Esophagus squamous epithelium (tissue), 5 donors: Measurements from ENCODE around the gene MUL1. TPM values are rescaled to one million over a fixed set of nuclear protein-coding genes. Genes with fewer than 3 reads are reported as not detected.
"Not testable (repeated sequence)": the region's sequence is repeated elsewhere in the genome, so short reads cannot be mapped to it uniquely, and the experiment has no call there.

ENCODE experiments used
- DNase-seq: peaks from one replicate; lab custom pipeline; 2025; lab: John Stamatoyannopoulos, UW
- H3K27ac ChIP-seq, 4 donors: fragments of 200-600 bp; sonication (generic); one replicate each; pipeline ENCODE4 v1.5.1; 2016 to 2019; ENCODE audit warnings: mild to moderate bottlenecking in 1 of 4
- H3K27me3 ChIP-seq, 4 donors: fragments of 200-600 bp; sonication (generic); 1 replicate in 3 of 4; 2 replicates in 1 of 4; pipeline versions ENCODE4 v1.5.1 to v1.6.0; 2017 to 2021; ENCODE audit warnings: antibody characterized with exemption in 1 of 4
- H3K36me3 ChIP-seq, 3 donors: fragments of 200-600 bp; sonication (generic); one replicate each; pipeline ENCODE4 v1.5.1; 2016 to 2019
- H3K4me1 ChIP-seq, 3 donors: fragments of 200-600 bp; sonication (generic); one replicate each; pipeline ENCODE4 v1.5.1; 2017 to 2019
- H3K4me3 ChIP-seq, 4 donors: fragments of 200-600 bp; sonication (generic); 1 replicate in 3 of 4; 2 replicates in 1 of 4; pipeline ENCODE4 v1.5.1; 2016 to 2019; ENCODE audit warnings: mild to moderate bottlenecking in 2 of 4, moderate library complexity in 1 of 4
- H3K9me3 ChIP-seq, 3 donors: fragments of 200-600 bp; sonication (generic); one replicate each; pipeline ENCODE4 v1.5.1; 2016 to 2019
- POLR2A ChIP-seq, 4 donors: fragments of 450-650 bp; IDR thresholded peaks; one replicate each; pipeline ENCODE4 v1.6.1; 2017; ENCODE audit warnings: antibody characterized with exemption in 4 of 4, mild to moderate bottlenecking in 4 of 4, moderate library complexity in 3 of 4
- WGBS, 2 donors: methylation state at CpG; one replicate each; pipeline ENCODE4 v1.1.5; 2018; 5-methylcytosine and 5-hydroxymethylcytosine counted together
- intact Hi-C: fragments of 100-400 bp; cut with DNase I; formaldehyde crosslinking; loops from one replicate; pipeline ENCODE4 v1.15.0; 2022
- total RNA-seq, 4 donors: library from RNA; depleted of rRNA; stranded (reverse); fragments of >200 nt; gene quantifications; one replicate each; pipeline ENCODE4 v1.1.0, GENCODE V29; 2016
- TF ChIP-seq, protein P1 (sequence below), 6 experiments: fragments of 450-650 bp in 4 of 6; fragments of 200-600 bp in 2 of 6; sonication (generic) in 2 of 6; IDR thresholded peaks; one replicate each; pipeline ENCODE4 v1.5.1; 2016 to 2019; ENCODE audit warnings: antibody characterized with exemption in 6 of 6, mild to moderate bottlenecking in 4 of 6, moderate library complexity in 4 of 6
- donor health status: DM: yes; HTN: yes; CAD: no.

The MUL1 gene
- total RNA-seq, 4 donors from 2014 or later, result 19.0 to 35.6 (median 26.2) TPM

DNA sequence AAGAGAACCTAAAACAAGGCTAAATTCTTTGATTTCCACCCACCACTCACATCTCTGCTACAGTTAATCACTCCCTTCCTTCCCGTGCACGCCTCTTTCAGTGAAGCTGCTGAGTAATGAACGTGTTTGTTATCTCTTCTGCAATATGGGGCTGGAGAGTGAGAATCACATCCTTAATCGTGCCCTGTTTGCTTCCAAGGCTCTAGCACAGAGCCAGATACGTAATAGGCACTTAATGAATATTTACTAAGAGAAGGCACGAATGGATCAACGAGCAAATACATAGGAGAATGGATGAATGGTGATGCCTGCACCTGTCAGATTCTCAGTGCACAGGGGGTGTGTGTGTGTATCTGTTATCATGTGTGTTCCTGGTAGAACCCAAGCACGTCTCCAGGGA is 22.4 kb upstream of the MUL1 start:
- Histone ChIP-seq H3K27ac (no peak overlapping the region), H3K4me3 (no peak overlapping the region), H3K36me3 (no peaks in the 10 kb centered on the region), H3K4me1 (no peaks in the 10 kb centered on the region), H3K9me3 (no peaks in the 10 kb centered on the region), H3K27me3 (peaks cover 0 to 75% (median 4%) of the 10 kb centered on the region in 4 donors)
- TF ChIP-seq, protein P1, sequence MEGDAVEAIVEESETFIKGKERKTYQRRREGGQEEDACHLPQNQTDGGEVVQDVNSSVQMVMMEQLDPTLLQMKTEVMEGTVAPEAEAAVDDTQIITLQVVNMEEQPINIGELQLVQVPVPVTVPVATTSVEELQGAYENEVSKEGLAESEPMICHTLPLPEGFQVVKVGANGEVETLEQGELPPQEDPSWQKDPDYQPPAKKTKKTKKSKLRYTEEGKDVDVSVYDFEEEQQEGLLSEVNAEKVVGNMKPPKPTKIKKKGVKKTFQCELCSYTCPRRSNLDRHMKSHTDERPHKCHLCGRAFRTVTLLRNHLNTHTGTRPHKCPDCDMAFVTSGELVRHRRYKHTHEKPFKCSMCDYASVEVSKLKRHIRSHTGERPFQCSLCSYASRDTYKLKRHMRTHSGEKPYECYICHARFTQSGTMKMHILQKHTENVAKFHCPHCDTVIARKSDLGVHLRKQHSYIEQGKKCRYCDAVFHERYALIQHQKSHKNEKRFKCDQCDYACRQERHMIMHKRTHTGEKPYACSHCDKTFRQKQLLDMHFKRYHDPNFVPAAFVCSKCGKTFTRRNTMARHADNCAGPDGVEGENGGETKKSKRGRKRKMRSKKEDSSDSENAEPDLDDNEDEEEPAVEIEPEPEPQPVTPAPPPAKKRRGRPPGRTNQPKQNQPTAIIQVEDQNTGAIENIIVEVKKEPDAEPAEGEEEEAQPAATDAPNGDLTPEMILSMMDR (IDR thresholded peaks at IDR 0.05), result no peak
- TF ChIP-seq POLR2A (IDR thresholded peaks at IDR 0.05), result no peak
- DNase-seq, result no peak
- intact Hi-C loops, result no loop called here
- 27 to 48% methylated on average over 8 of the region's 8 CpGs for WGBS, 2 donors

DNA sequence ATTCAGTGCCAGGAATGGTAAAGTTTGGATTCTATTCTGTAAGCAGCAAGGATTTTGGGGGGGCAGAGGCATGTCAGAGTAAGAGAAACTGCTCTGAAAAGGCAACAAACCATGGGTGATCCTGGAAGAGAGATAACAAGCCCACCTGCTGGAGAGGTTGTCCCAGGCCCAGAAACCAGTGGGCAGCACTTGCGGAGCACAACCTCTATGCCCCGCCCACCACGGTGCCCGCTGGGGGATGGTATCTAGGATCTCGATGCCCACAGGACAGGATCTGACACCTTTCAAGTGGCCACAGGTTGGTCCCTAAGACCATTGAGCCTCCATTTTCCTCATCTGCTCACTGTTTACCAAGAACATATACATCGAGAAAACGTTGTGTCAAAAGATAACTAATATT is 20.3 kb upstream of the MUL1 start:
- no peaks in the 10 kb centered on the region for H3K36me3 ChIP-seq
- no peaks in the 10 kb centered on the region for H3K9me3 ChIP-seq
- peaks cover 0 to 57% (median 4%) of the 10 kb centered on the region in 4 donors for H3K27me3 ChIP-seq
- DNase-seq, result no peak
- TF ChIP-seq POLR2A (IDR thresholded peaks at IDR 0.05), result no peak
- TF ChIP-seq, protein P1 (IDR thresholded peaks at IDR 0.05), result no peak
- intact Hi-C loops, result no loop called here
- 51 to 53% methylated on average over 7 of the region's 7 CpGs for WGBS, 2 donors
- H3K4me1 ChIP-seq, result no peaks in the 10 kb centered on the region
- H3K27ac ChIP-seq, result no peak overlapping the region
- no peak overlapping the region for H3K4me3 ChIP-seq

DNA sequence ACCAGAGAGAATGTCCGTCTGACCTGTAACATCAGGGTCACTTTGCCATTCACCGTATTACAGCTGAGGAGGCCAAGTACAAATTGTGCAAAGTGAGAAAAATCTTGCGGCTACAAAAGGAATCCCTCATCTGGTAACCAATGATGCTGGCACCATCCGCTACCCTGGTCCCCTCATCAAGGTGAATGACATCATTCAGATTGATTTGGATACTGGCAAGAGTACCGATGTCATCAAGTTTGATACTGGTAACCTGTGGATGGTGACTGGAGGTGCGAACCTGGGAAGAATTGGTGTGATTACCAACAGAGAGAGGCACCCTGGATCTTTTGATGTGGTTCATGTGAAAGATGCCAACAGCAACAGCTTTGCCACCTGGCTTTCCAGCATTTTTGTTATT is 18.3 kb upstream of the MUL1 start:
- H3K9me3 ChIP-seq, result no peaks in the 10 kb centered on the region
- peaks cover 0 to 37% (median 4%) of the 10 kb centered on the region in 4 donors for H3K27me3 ChIP-seq
- H3K4me1 ChIP-seq, result peaks cover 0 to 7% (median 0%) of the 10 kb centered on the region in 3 donors
- intact Hi-C loops, result no loop called here
- TF ChIP-seq, protein P1 (IDR thresholded peaks at IDR 0.05), result no peak
- no peak for TF ChIP-seq POLR2A (IDR thresholded peaks at IDR 0.05)
- no peaks in the 10 kb centered on the region for H3K36me3 ChIP-seq
- H3K4me3 ChIP-seq, result no peak overlapping the region
- no peak overlapping the region for H3K27ac ChIP-seq
- WGBS, 2 donors, result 72 to 85% methylated on average over 6 of the region's 6 CpGs
- no peak for DNase-seq

DNA sequence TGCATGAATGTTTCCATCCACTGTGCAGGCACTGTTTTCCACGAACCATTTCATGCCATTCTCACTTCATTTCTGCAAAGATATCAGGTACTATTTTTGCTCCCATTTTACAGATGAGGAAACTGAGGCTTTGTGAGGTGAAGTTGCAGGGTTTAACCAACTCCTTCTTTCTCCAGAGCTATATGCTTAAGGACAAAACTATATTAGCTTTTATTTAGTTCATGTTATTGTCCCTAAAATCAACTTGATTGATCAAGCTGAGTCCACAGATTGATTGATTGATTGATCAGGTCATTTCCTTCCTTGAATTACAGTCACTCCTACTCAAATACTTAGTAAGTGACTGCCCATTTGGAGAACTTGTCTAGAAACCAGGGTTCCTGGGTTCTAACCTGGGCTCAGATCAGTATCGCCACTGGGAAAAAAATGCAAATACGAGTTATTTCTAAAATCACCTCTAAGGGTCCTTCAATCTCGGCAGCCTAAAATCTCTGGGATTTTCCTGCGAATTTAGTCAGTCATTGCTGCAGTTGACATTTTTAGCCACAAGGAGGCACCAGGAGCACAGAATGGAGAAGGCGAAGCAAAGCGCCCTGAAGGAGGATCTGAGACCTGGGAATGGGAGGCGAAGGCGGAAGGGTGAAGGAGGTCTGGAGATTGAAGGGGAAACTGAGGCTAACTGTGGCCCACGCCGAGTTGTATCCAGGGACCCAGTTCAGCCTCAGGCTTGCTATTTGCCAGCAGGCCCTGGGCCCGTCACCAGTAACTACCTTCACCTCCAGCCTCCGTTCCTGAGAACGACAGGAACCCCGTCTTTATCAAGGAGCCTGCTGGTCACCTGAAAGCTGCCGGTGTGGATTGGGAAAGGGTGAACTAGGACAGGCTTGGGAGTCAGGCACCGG is 14.3 kb upstream of the MUL1 start:
- no peak overlapping the region for H3K27ac ChIP-seq
- H3K27me3 ChIP-seq, result peaks cover 0 to 6% (median 0%) of the 10 kb centered on the region in 4 donors
- 17 to 20% methylated on average over 17 of the region's 17 CpGs for WGBS, 2 donors
- peak overlapping the region in 2 of 4 donors; percentile 8 to 41 for H3K4me3 ChIP-seq
- no peaks in the 10 kb centered on the region for H3K36me3 ChIP-seq
- no peak for TF ChIP-seq POLR2A (IDR thresholded peaks at IDR 0.05)
- TF ChIP-seq, protein P1 (IDR thresholded peaks at IDR 0.05), result peak; percentile 75 to 95 (median 92)
- DNase-seq, result no peak
- H3K4me1 ChIP-seq, result peaks cover 0 to 7% (median 0%) of the 10 kb centered on the region in 3 donors
- no peaks in the 10 kb centered on the region for H3K9me3 ChIP-seq
- intact Hi-C loops, result loop anchor here (5.0 kb wide), 1 partner anchor 120 kb away; no protein-coding TSS in a partner anchor

DNA sequence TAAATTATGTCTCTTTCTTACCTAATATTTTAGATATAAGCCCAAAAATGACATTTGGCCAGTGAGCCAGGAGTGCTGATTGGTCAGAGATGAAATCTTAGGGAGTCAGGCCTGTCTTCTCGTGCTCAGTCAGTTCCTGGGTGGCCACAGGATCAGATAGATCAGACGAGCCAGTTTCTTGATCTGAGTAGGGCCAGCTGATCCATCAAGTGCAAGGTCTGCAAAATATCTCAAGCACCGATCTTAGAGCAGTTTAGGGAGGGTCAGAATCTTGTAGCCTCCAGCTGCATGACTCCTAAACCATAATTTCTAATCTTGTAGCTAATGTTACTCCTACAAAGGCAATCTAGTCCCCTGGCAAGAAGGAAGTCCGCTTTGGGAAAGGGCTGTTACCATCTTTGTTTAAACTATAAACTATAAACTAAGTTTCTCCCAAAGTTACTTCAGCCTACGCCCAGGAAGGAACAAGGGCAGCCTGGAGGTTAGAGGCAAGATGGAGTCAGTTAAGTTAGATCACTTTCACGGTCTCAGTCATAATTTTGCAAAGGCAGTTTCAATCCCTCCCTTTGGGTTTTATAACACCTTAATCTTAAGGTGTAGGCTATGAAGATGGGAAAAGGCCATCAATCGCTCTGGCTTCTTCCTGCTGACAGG is 11.8 kb upstream of the MUL1 start:
- WGBS, 2 donors, result 40 to 48% methylated on average over 7 of the region's 7 CpGs
- not testable (repeated sequence) for DNase-seq, H3K4me3 ChIP-seq, H3K9me3 ChIP-seq, H3K36me3 ChIP-seq, H3K27ac ChIP-seq, H3K4me1 ChIP-seq
- intact Hi-C loops, result loop anchor here (5.0 kb wide), 1 partner anchor 123 kb away; no protein-coding TSS in a partner anchor
- peaks cover 0 to 24% (median 0%) of the 10 kb centered on the region in 4 donors for H3K27me3 ChIP-seq
